PC-9 (cell line): Measurements from ENCODE around the gene TBC1D16. TPM values are rescaled to one million over a fixed set of nuclear protein-coding genes. Genes with fewer than 3 reads are reported as not detected.

Experiments used
- BruUV-seq: library from RNA; stranded (reverse); fragments of 400-500 nt; replicated peaks from 2 replicates; lab custom pipeline; 2021; lab: Mats Ljungman, UMichigan
- CTCF ChIA-PET: fragments of 300-600 bp; sonication (Branson Sonifier 250); formaldehyde crosslinking; loops from one replicate; lab custom pipeline; 2022; ENCODE audit warnings: antibody characterized with exemption; lab: Charles Lee
- POLR2A ChIA-PET: fragments of 300-600 bp; sonication (Branson Sonifier 250); formaldehyde crosslinking; loops from one replicate; lab custom pipeline; 2022; ENCODE audit warnings: antibody characterized with exemption; ENCODE audit not compliant: unreplicated experiment; lab: Charles Lee
- DNase-seq, 2 experiments: peaks; one replicate each; pipeline versions ENCODE4 v3.0.0 to v3.0.0-alpha.2; 2015 to 2022; ENCODE audit warnings: mixed read lengths in 1 of 2
- H2AFZ ChIP-seq: fragments of 200-600 bp; sonication (generic); 2 replicates; pipeline ENCODE4 v1.8.1; 2017; ENCODE audit warnings: antibody characterized with exemption
- H3F3A ChIP-seq: fragments of 200-600 bp; sonication (generic); 2 replicates; pipeline ENCODE4 v1.8.1; 2017; ENCODE audit warnings: antibody characterized with exemption, mild to moderate bottlenecking, low read depth; ENCODE audit not compliant: insufficient read depth
- H3K27ac ChIP-seq: fragments of 200-600 bp; sonication (generic); 2 replicates; pipeline ENCODE4 v1.6.1; 2016; ENCODE audit warnings: mixed run types
- H3K27me3 ChIP-seq: fragments of 200-600 bp; sonication (generic); 2 replicates; pipeline ENCODE4 v1.6.1; 2016; ENCODE audit warnings: low read depth, mixed run types; ENCODE audit not compliant: insufficient read depth
- H3K36me3 ChIP-seq: fragments of 200-600 bp; sonication (generic); 2 replicates; pipeline ENCODE4 v1.6.1; 2016; ENCODE audit warnings: low read depth, mixed run types
- H3K4me1 ChIP-seq: fragments of 200-600 bp; sonication (generic); replicated peaks from 2 replicates; pipeline ENCODE4 v1.6.1; 2016; ENCODE audit warnings: mixed run types; ENCODE audit not compliant: insufficient read depth
- H3K4me2 ChIP-seq: fragments of 200-600 bp; sonication (generic); 2 replicates; pipeline ENCODE4 v1.6.1; 2017; ENCODE audit warnings: mixed run types
- H3K4me3 ChIP-seq: fragments of 200-600 bp; sonication (generic); 2 replicates; pipeline ENCODE4 v1.6.1; 2016; ENCODE audit warnings: mixed run types
- H3K79me2 ChIP-seq: fragments of 200-600 bp; sonication (generic); 2 replicates; pipeline ENCODE4 v1.6.1; 2017; ENCODE audit warnings: low read depth, mixed run types
- H3K9me2 ChIP-seq: fragments of 200-600 bp; sonication (generic); 2 replicates; pipeline ENCODE4 v1.8.1; 2017; ENCODE audit warnings: mild to moderate bottlenecking; ENCODE audit not compliant: insufficient read depth
- H3K9me3 ChIP-seq: fragments of 200-600 bp; sonication (generic); 2 replicates; pipeline ENCODE4 v1.8.1; 2016; ENCODE audit warnings: low read depth; ENCODE audit not compliant: insufficient read depth
- H4K20me1 ChIP-seq: fragments of 200-600 bp; sonication (generic); 2 replicates; pipeline ENCODE4 v1.8.1; 2017; ENCODE audit not compliant: insufficient read depth
- CTCF ChIP-seq: fragments of 200-600 bp; sonication (generic); conservative IDR thresholded peaks from 2 replicates; pipeline ENCODE4 v1.6.1; 2017; ENCODE audit warnings: mixed run types, antibody characterized with exemption, mild to moderate bottlenecking, moderate library complexity
- EZH2 ChIP-seq: fragments of 200-600 bp; sonication (generic); IDR thresholded peaks from 2 replicates; pipeline ENCODE4 v1.8.0; 2017; ENCODE audit warnings: antibody characterized with exemption, low read depth
- intact Hi-C: fragments of 100-400 bp; cut with micrococcal nuclease; formaldehyde crosslinking; loops from one replicate; pipeline ENCODE4 v1.10.0; 2022; ENCODE audit not compliant: unreplicated experiment
- total RNA-seq: library from RNA; stranded (reverse); gene quantifications from 2 replicates; pipeline ENCODE4 v1.2.3, GENCODE V29; 2021

The TBC1D16 gene
- total RNA-seq, 1 experiment from 2014 or later = 41.7 TPM

GRCh38 chr17:79944251-79944812 is 91.3 kb downstream of the TBC1D16 start:
- POLR2A ChIA-PET = no interaction called here
- Histone ChIP-seq H3K4me2 (no peak overlapping the region), H2AFZ (no peak overlapping the region), H4K20me1 (no peaks in the 10 kb centered on the region), H3K9me2 (no peaks in the 10 kb centered on the region), H3K27me3 (no peaks in the 10 kb centered on the region), H3K4me1 (no peaks in the 10 kb centered on the region), H3K4me3 (no peak overlapping the region), H3F3A (no peaks in the 10 kb centered on the region), H3K36me3 (no peaks in the 10 kb centered on the region), H3K79me2 (no peaks in the 10 kb centered on the region), H3K9me3 (no peaks in the 10 kb centered on the region), H3K27ac (no peak overlapping the region)
- CTCF ChIA-PET = interaction anchor here (0.7 kb wide), 1 partner anchor 13 kb away, joined by 3 read pairs; no protein-coding TSS in a partner anchor
- no TSS peak for BruUV-seq
- no peak for TF ChIP-seq EZH2
- no peak for TF ChIP-seq CTCF
- no peak for DNase-seq
- intact Hi-C loops = no loop called here

GRCh38 chr17:79943347-79944241 is 92.1 kb downstream of the TBC1D16 start:
- Histone ChIP-seq H3K27ac (no peak overlapping the region), H3K9me2 (no peaks in the 10 kb centered on the region), H3K79me2 (no peaks in the 10 kb centered on the region), H3K27me3 (no peaks in the 10 kb centered on the region), H3K36me3 (no peaks in the 10 kb centered on the region), H3K9me3 (no peaks in the 10 kb centered on the region), H3K4me3 (no peak overlapping the region), H3K4me1 (no peaks in the 10 kb centered on the region), H2AFZ (no peak overlapping the region), H3K4me2 (no peak overlapping the region), H4K20me1 (no peaks in the 10 kb centered on the region), H3F3A (no peaks in the 10 kb centered on the region)
- POLR2A ChIA-PET = no interaction called here
- CTCF ChIA-PET = no interaction called here
- intact Hi-C loops = no loop called here
- DNase-seq = no peak
- no peak for TF ChIP-seq CTCF
- TF ChIP-seq EZH2 = no peak
- BruUV-seq = no TSS peak

GRCh38 chr17:79942591-79943346 is 92.9 kb downstream of the TBC1D16 start:
- intact Hi-C loops = no loop called here
- ChIA-PET POLR2A (no interaction called here), CTCF (no interaction called here)
- Histone ChIP-seq H3K4me3 (no peak overlapping the region), H3K79me2 (no peaks in the 10 kb centered on the region), H3K9me2 (no peaks in the 10 kb centered on the region), H3K27me3 (no peaks in the 10 kb centered on the region), H3K27ac (no peak overlapping the region), H4K20me1 (no peaks in the 10 kb centered on the region), H3K4me2 (no peak overlapping the region), H3F3A (no peaks in the 10 kb centered on the region), H3K9me3 (no peaks in the 10 kb centered on the region), H2AFZ (no peak overlapping the region), H3K36me3 (no peaks in the 10 kb centered on the region), H3K4me1 (no peaks in the 10 kb centered on the region)
- no peak for DNase-seq
- TF ChIP-seq CTCF (no peak), EZH2 (no peak)
- no TSS peak for BruUV-seq
